Stimulated activated CD4-positive, alpha-beta T cell treated with anti-CD3 and anti-CD28 coated beads, Interleukin-15, amount 100 ng/mL, for 48 hours (primary cell): Measurements from ENCODE around the gene MAGED1.

Experiments
- DNase-seq, 2 donors: peaks; one replicate each; pipeline ENCODE4 v3.0.0-alpha.2; 2020; ENCODE audit warnings: low read depth in 2 of 2

The MAGED1 gene

GRCh38 chrX:51892921-51893745 is at the start of gene MAGED1:
Gene MAGED1 (plus strand): TSS chrX:51893623. CDS start chrX:51894305, 682 bp downstream.
- peak; percentile 74 to 75 for DNase-seq

- no peak for DNase-seq
These were observed 46.0 kb upstream of the MAGED1 start for GRCh38 chrX:51847463-51847862.

- DNase-seq = no peak
These were observed 41.8 kb upstream of the MAGED1 start for GRCh38 chrX:51851507-51852085.

GRCh38 chrX:51852096-51852495 is 41.3 kb upstream of the MAGED1 start:
- DNase-seq = no peak

- no peak for DNase-seq
These were observed 40.8 kb upstream of the MAGED1 start for GRCh38 chrX:51852621-51853020.

- DNase-seq = no peak
These were observed 40.2 kb upstream of the MAGED1 start for GRCh38 chrX:51853251-51853650.

- DNase-seq = no peak
These were observed 37.7 kb upstream of the MAGED1 start for GRCh38 chrX:51855698-51856097.

GRCh38 chrX:51857159-51857733 is 36.2 kb upstream of the MAGED1 start:
- no peak for DNase-seq

- DNase-seq = no peak
These were observed 32.7 kb upstream of the MAGED1 start for GRCh38 chrX:51860679-51861078.

- DNase-seq = no peak
These were observed 30.5 kb upstream of the MAGED1 start for GRCh38 chrX:51862920-51863319.

GRCh38 chrX:51866210-51866609 is 27.2 kb upstream of the MAGED1 start:
- DNase-seq = no peak

- no peak for DNase-seq
These were observed 25.8 kb upstream of the MAGED1 start for GRCh38 chrX:51867626-51868025.

- DNase-seq = no peak
These were observed 23.1 kb upstream of the MAGED1 start for GRCh38 chrX:51870354-51870753.

- DNase-seq = no peak
These were observed 19.3 kb upstream of the MAGED1 start for GRCh38 chrX:51874123-51874522.

GRCh38 chrX:51876441-51876840 is 17.0 kb upstream of the MAGED1 start:
- no peak for DNase-seq

- no peak for DNase-seq
These were observed 15.4 kb upstream of the MAGED1 start for GRCh38 chrX:51878056-51878455.

GRCh38 chrX:51889851-51890250 is 3.6 kb upstream of the MAGED1 start:
- no peak for DNase-seq

GRCh38 chrX:51891245-51891644 is 2.2 kb upstream of the MAGED1 start:
- no peak for DNase-seq

GRCh38 chrX:51891821-51892551 is 1.4 kb upstream of the MAGED1 start:
- DNase-seq = no peak

- DNase-seq = no peak
These were observed 691 bp downstream of the MAGED1 start for GRCh38 chrX:51893931-51894696.

GRCh38 chrX:51894697-51895336 is 1.4 kb downstream of the MAGED1 start:
- DNase-seq = no peak
